WTC11 (cell line): ENCODE data around the gene OAS1. TPM values are rescaled to one million over a fixed set of nuclear protein-coding genes. Genes with fewer than 3 reads are reported as not detected.

ENCODE experiments used
- ATAC-seq: fragments of 200-7000 bp; cut with Tn5 transposase; 2 replicates; pipeline ENCODE4 v1.10.0; 2021; ENCODE audit warnings: mild to moderate bottlenecking, moderate library complexity
- CTCF ChIA-PET: fragments of 300-600 bp; sonication (Branson Sonifier 250); formaldehyde crosslinking; loops from one replicate; lab custom pipeline; 2021; ENCODE audit warnings: antibody characterized with exemption; lab: Charles Lee
- POLR2A ChIA-PET: fragments of 350-600 bp; sonication (Branson Sonifier 250); formaldehyde crosslinking; loops from one replicate; lab custom pipeline; 2021; ENCODE audit warnings: antibody characterized with exemption; lab: Charles Lee
- DNase-seq: peaks from one replicate; pipeline ENCODE4 v3.0.0; 2021; ENCODE audit warnings: low spot score
- H3K27ac Mint-ChIP-seq: 2 replicates; pipeline ENCODE4 v1.8.0; 2021; ENCODE audit warnings: mixed read lengths
- H3K27me3 Mint-ChIP-seq: 2 replicates; pipeline ENCODE4 v1.8.0; 2021; ENCODE audit warnings: low read depth, mild to moderate bottlenecking, moderate library complexity, mixed read lengths
- H3K36me3 Mint-ChIP-seq: 2 replicates; pipeline ENCODE4 v1.8.0; 2021; ENCODE audit warnings: mixed read lengths
- H3K4me1 Mint-ChIP-seq: 2 replicates; pipeline ENCODE4 v1.8.0; 2022; ENCODE audit warnings: mixed read lengths
- H3K4me3 Mint-ChIP-seq: 2 replicates; pipeline ENCODE4 v1.8.0; 2021; ENCODE audit warnings: mild to moderate bottlenecking, moderate library complexity, mixed read lengths
- H3K9me3 Mint-ChIP-seq: 2 replicates; pipeline ENCODE4 v1.8.0; 2021; ENCODE audit warnings: mixed read lengths
- CBFB ChIP-seq: sonication (generic); formaldehyde crosslinking; IDR thresholded peaks from 2 replicates; pipeline ENCODE4 v1.8.1; 2022; ENCODE audit warnings: mild to moderate bottlenecking, low read depth, missing genetic modification reagents
- CREM ChIP-seq: sonication (generic); formaldehyde crosslinking; IDR thresholded peaks from 2 replicates; pipeline ENCODE4 v1.8.1; 2022; ENCODE audit warnings: mild to moderate bottlenecking, missing genetic modification reagents, moderate library complexity
- KAT7 ChIP-seq: sonication (generic); formaldehyde crosslinking; IDR thresholded peaks from 2 replicates; pipeline ENCODE4 v1.8.1; 2023; ENCODE audit warnings: missing genetic modification reagents, mild to moderate bottlenecking, borderline replicate concordance
- RELA ChIP-seq: sonication (generic); formaldehyde crosslinking; IDR thresholded peaks from 2 replicates; pipeline ENCODE4 v1.8.1; 2022; ENCODE audit warnings: missing genetic modification reagents, mild to moderate bottlenecking, borderline replicate concordance
- SMAD4 ChIP-seq: sonication (generic); formaldehyde crosslinking; IDR thresholded peaks from 2 replicates; pipeline ENCODE4 v1.8.0; 2022; ENCODE audit warnings: mild to moderate bottlenecking, missing genetic modification reagents
- SP1 ChIP-seq: sonication (generic); formaldehyde crosslinking; conservative IDR thresholded peaks from 2 replicates; pipeline ENCODE4 v1.8.1; 2022; ENCODE audit warnings: missing genetic modification reagents
- ZNF121 ChIP-seq: sonication (generic); formaldehyde crosslinking; IDR thresholded peaks from 2 replicates; pipeline ENCODE4 v1.8.0; 2023; ENCODE audit warnings: missing genetic modification reagents
- ZNF138 ChIP-seq: sonication (generic); formaldehyde crosslinking; conservative IDR thresholded peaks from 2 replicates; pipeline ENCODE4 v1.8.1; 2022; ENCODE audit warnings: mild to moderate bottlenecking, moderate library complexity, missing genetic modification reagents
- ZNF671 ChIP-seq: fragments of 250-450 bp; sonication (Bioruptor Pico); IDR thresholded peaks from 2 replicates; pipeline ENCODE4 v1.8.0; 2021; ENCODE audit warnings: mild to moderate bottlenecking
- total RNA-seq: library from RNA; stranded (reverse); gene quantifications from 3 replicates; pipeline ENCODE4 v1.2.3, GENCODE V29; 2021
- TF ChIP-seq, protein P1 (sequence below): sonication (generic); formaldehyde crosslinking; IDR thresholded peaks from 2 replicates; pipeline ENCODE4 v1.8.1; 2022; ENCODE audit warnings: low read depth, mild to moderate bottlenecking, moderate library complexity, missing genetic modification reagents, borderline replicate concordance
- TF ChIP-seq, protein P2 (sequence below): sonication (generic); formaldehyde crosslinking; IDR thresholded peaks from 2 replicates; pipeline ENCODE4 v1.8.1; 2022; ENCODE audit warnings: mild to moderate bottlenecking, missing genetic modification reagents, moderate library complexity, borderline replicate concordance
- TF ChIP-seq, protein P3 (sequence below): sonication (generic); formaldehyde crosslinking; IDR thresholded peaks from 2 replicates; pipeline ENCODE4 v1.8.1; 2023; ENCODE audit warnings: mild to moderate bottlenecking, missing genetic modification reagents, borderline replicate concordance
- TF ChIP-seq, protein P4 (sequence below): fragments of 200-600 bp; IDR thresholded peaks from 2 replicates; pipeline ENCODE4 v1.8.0; 2022; ENCODE audit warnings: antibody characterized with exemption

The OAS1 gene
- total RNA-seq, 1 experiment from 2014 or later, result 0.24 TPM

- ChIA-PET POLR2A (no interaction called here), CTCF (no interaction called here)
- Mint-ChIP-seq H3K9me3 (no peaks in the 10 kb centered on the region; the same call in 1 of the 2 replicates), H3K27me3 (peaks cover 24% of the 10 kb centered on the region), H3K27ac (no peak overlapping the region), H3K36me3 (no peaks in the 10 kb centered on the region), H3K4me1 (peaks cover 17% of the 10 kb centered on the region), H3K4me3 (no peak overlapping the region)
- ATAC-seq (no peak), DNase-seq (no peak)
- TF ChIP-seq SMAD4 (CRISPR knock-in tag) (no peak), ZNF671 (CRISPR knock-in tag) (no peak), ZNF138 (CRISPR knock-in tag) (no peak)
- TF ChIP-seq, protein P1, sequence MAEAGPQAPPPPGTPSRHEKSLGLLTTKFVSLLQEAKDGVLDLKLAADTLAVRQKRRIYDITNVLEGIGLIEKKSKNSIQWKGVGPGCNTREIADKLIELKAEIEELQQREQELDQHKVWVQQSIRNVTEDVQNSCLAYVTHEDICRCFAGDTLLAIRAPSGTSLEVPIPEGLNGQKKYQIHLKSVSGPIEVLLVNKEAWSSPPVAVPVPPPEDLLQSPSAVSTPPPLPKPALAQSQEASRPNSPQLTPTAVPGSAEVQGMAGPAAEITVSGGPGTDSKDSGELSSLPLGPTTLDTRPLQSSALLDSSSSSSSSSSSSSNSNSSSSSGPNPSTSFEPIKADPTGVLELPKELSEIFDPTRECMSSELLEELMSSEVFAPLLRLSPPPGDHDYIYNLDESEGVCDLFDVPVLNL (CRISPR knock-in tag), result no peak
Observed at GRCh38 chr12:112936264-112936663, 29.5 kb downstream of the OAS1 start.

GRCh38 chr12:112936927-112937326 is 30.2 kb downstream of the OAS1 start:
- no peaks in the 10 kb centered on the region; the same call in 1 of the 2 replicates for H3K9me3 Mint-ChIP-seq
- no peak for DNase-seq
- TF ChIP-seq CREM (CRISPR knock-in tag) (no peak), RELA (CRISPR knock-in tag) (no peak), CBFB (CRISPR knock-in tag) (no peak), ZNF121 (no peak), SP1 (CRISPR knock-in tag) (no peak), KAT7 (CRISPR knock-in tag) (no peak)
- TF ChIP-seq, protein P2, sequence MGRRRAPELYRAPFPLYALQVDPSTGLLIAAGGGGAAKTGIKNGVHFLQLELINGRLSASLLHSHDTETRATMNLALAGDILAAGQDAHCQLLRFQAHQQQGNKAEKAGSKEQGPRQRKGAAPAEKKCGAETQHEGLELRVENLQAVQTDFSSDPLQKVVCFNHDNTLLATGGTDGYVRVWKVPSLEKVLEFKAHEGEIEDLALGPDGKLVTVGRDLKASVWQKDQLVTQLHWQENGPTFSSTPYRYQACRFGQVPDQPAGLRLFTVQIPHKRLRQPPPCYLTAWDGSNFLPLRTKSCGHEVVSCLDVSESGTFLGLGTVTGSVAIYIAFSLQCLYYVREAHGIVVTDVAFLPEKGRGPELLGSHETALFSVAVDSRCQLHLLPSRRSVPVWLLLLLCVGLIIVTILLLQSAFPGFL, result no peak
- TF ChIP-seq, protein P3, sequence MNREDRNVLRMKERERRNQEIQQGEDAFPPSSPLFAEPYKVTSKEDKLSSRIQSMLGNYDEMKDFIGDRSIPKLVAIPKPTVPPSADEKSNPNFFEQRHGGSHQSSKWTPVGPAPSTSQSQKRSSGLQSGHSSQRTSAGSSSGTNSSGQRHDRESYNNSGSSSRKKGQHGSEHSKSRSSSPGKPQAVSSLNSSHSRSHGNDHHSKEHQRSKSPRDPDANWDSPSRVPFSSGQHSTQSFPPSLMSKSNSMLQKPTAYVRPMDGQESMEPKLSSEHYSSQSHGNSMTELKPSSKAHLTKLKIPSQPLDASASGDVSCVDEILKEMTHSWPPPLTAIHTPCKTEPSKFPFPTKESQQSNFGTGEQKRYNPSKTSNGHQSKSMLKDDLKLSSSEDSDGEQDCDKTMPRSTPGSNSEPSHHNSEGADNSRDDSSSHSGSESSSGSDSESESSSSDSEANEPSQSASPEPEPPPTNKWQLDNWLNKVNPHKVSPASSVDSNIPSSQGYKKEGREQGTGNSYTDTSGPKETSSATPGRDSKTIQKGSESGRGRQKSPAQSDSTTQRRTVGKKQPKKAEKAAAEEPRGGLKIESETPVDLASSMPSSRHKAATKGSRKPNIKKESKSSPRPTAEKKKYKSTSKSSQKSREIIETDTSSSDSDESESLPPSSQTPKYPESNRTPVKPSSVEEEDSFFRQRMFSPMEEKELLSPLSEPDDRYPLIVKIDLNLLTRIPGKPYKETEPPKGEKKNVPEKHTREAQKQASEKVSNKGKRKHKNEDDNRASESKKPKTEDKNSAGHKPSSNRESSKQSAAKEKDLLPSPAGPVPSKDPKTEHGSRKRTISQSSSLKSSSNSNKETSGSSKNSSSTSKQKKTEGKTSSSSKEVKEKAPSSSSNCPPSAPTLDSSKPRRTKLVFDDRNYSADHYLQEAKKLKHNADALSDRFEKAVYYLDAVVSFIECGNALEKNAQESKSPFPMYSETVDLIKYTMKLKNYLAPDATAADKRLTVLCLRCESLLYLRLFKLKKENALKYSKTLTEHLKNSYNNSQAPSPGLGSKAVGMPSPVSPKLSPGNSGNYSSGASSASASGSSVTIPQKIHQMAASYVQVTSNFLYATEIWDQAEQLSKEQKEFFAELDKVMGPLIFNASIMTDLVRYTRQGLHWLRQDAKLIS (CRISPR knock-in tag), result no peak
- TF ChIP-seq, protein P4, sequence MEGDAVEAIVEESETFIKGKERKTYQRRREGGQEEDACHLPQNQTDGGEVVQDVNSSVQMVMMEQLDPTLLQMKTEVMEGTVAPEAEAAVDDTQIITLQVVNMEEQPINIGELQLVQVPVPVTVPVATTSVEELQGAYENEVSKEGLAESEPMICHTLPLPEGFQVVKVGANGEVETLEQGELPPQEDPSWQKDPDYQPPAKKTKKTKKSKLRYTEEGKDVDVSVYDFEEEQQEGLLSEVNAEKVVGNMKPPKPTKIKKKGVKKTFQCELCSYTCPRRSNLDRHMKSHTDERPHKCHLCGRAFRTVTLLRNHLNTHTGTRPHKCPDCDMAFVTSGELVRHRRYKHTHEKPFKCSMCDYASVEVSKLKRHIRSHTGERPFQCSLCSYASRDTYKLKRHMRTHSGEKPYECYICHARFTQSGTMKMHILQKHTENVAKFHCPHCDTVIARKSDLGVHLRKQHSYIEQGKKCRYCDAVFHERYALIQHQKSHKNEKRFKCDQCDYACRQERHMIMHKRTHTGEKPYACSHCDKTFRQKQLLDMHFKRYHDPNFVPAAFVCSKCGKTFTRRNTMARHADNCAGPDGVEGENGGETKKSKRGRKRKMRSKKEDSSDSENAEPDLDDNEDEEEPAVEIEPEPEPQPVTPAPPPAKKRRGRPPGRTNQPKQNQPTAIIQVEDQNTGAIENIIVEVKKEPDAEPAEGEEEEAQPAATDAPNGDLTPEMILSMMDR, result no peak
- TF ChIP-seq, all 79 proteins: peak for 0
- ChIA-PET POLR2A (no interaction called here), CTCF (interaction anchor here (2.1 kb wide), 1 partner anchor 56 kb away, joined by 8 read pairs; no protein-coding TSS in a partner anchor)
- H3K36me3 Mint-ChIP-seq, result no peaks in the 10 kb centered on the region
- H3K27me3 Mint-ChIP-seq, result peaks cover 24% of the 10 kb centered on the region
- H3K27ac Mint-ChIP-seq, result no peak overlapping the region
- ATAC-seq, result no peak
- H3K4me1 Mint-ChIP-seq, result peaks cover 17% of the 10 kb centered on the region
- H3K4me3 Mint-ChIP-seq, result no peak overlapping the region
